RCC 7860 (cell line): ENCODE results near the gene ARHGEF28.

ENCODE experiments used
- DNase-seq: peaks from one replicate; pipeline ENCODE4 v3.0.0-alpha.2; 2015; ENCODE audit warnings: low spot score
- FAIRE-seq: peaks from 2 replicates; lab custom pipeline; 2012; peaks lifted over from hg19 to GRCh38; lab: Jason Lieb, UNC

The ARHGEF28 gene

DNA sequence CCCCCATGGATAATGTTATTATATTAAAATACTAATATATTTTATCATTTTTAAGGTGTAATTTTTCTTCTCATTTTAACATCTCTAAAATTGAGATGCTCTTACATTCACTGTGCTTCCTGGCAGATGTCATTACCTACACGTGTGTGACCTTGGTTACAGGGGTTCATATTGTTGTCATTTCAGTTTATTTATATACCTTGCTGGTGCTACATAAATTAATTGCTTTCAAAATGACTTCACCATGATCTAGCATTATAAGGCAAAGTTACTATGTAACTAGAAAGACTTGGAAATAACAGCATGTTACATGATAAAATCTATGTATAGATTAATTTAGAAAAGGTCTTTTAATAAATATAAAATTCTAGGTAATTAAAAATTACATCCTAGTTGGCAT is 60.9 kb downstream of the ARHGEF28 start:
- FAIRE-seq (no peak), DNase-seq (no peak)

GRCh38 chr5:73687357-73687756 is 61.4 kb downstream of the ARHGEF28 start:
- no peak for DNase-seq
- FAIRE-seq = no peak

DNA sequence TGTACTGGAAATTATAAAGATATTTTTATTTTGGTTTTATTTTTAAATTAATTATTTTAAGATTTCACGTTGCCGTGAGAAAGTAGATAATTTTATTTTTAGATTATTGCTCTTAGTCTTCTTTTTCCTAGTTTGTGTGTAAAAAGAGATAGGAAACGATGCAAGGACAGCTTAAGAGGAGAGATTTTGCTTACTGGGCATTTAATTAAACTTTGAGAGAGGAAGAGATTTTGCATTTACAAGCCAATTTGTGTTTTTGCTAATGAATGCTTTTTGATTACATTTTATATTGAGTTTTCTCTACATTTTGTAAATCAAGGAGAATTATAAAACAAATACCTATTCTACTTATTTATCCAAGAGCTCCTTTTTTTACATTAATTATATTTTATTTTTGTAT is 64.0 kb downstream of the ARHGEF28 start:
- DNase-seq (no peak), FAIRE-seq (no peak)

- FAIRE-seq (no peak), DNase-seq (no peak)
These were observed 65.5 kb downstream of the ARHGEF28 start for GRCh38 chr5:73691302-73692080.

DNA sequence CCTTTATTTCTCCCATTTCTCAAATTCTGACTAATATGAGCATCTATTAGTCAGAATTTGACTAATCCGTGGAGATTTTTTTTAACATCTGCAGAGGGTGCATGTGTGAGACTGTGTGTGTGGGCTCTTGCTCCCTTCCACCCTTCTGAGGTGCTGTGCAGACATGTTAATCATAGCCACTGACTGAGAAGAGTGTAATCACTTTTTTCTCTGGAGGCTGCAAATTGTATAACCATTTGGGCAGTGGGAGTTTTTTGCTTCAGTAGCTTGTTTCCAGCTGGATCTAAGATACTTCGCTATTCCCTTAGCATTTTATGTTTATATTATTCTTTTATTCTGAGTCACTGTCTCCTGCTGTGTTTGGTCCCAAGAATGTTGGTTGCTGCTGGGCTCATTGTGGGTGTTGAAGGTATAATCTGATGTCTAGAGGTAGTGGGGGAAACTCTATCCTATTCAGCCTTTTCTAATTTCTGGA is 66.2 kb downstream of the ARHGEF28 start:
- FAIRE-seq (no peak), DNase-seq (peak; percentile 27)

DNA sequence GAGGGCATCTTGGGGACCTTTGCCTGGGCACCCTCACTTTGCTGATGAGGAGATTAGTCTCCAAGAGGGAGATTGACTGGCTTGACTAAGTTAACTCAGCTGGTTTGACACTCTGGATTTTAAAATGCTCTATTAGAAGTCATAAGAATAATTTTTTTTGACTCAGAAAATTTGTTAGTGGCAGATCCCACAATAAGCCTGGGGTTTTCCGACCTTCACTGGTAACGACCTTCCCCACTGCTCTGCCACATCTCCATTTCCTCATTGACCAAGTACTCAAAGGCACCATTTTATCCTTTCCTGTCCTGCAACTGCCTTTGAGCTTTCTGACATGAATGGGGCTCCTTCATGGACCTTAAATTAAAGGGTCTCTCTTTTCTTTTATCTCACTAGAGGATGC is 67.0 kb downstream of the ARHGEF28 start:
- no peak for DNase-seq
- no peak for FAIRE-seq

- DNase-seq = no peak
- FAIRE-seq = no peak
These were observed 67.6 kb downstream of the ARHGEF28 start for GRCh38 chr5:73693573-73694061.

DNA sequence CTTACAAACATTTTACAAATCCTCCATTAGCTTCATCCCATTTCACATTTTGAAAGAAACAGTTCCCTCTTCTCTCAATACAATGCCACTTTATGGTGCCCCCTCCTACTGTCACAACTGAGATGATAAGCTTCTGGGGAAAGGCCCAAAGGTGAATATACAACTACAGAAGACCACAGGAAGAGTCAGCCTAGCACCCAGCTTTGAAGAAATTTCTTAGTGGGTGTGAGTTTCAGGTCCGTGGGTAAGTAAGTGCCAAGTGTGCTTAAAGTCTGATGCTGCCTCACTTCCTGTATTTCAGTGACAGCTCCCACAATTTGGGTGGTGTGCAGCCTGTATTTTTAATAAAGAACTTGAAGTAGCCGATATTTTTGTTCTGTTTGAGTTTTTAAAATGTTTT is 68.1 kb downstream of the ARHGEF28 start:
- DNase-seq = no peak
- FAIRE-seq = no peak

- FAIRE-seq = no peak
- DNase-seq = no peak
These were observed 72.0 kb downstream of the ARHGEF28 start for GRCh38 chr5:73698011-73698410.

DNA sequence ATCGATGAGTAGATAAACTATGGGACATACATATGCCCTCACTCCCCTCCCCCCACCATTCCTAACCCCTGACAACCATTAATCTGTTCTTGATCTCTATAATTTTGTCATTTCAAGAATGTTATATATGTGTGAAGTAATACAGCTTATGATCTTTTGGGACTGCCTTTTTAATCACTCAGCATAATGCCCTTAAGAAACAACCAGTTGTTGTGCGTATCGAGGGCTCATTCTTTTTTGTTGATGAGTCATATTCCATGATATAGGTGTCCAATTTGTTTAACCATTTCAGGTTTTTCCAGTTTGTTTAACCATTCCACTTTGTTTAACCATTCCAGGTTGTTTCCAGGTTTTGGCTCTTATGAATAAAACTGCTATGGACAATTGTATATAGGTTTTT is 75.6 kb downstream of the ARHGEF28 start:
- DNase-seq (no peak), FAIRE-seq (no peak)

DNA sequence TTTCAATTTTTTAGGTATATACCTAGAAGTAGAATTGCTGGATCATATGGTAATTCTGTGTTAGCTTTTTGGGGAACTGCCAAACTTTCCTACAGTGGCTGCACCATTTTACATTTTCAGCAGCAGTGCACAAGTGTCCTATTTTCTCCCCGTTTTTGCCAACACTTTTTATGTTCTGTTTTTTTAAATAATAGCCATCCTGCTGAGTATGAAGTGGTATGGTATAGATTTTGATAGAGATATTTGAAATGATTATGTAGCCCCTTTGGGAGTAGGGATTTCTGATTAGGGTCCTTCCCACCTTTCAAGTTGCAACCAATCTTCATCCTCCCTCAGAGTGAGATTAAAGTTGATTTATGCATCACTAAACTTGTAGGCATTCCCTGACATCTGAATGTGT is 76.5 kb downstream of the ARHGEF28 start:
- FAIRE-seq = no peak
- DNase-seq = no peak

DNA sequence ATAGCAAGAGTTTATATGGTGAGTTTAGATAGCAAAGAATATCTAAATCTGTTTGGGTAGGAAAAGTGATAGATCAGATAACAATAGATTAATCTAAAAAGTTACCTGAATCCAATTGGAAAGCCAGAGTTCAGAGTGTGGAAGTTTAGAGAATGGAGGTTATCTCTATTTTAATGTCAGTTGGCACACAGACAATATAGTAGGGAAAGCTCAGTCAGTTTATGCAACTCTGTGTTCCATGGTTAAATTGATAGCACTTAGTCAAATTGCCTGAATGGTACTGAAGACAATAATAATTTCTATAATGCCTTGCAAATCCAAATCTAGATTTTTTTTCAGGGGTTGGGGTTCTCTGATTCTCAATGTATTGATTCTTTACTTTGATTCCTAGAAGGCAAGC is 77.0 kb downstream of the ARHGEF28 start:
- FAIRE-seq (no peak), DNase-seq (no peak)

DNA sequence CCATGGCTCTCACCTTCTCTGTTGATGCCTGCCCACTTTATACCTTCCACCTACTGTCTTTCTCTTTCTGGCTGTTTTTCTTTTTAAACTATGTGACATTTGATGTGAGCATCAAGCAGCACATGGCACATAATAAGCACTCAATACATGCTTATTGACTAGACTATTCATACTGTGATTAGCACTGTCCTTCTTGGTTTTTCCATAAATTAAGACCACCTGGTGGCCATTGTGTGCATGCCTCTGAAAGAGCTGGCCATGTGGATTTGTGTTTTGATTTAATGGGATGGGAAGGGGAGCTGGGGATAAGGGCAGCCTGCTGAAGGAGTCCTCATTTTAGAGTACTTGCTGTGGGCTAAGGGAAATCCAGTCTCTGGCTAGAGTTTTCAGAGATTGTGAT is 79.4 kb downstream of the ARHGEF28 start:
- DNase-seq (no peak), FAIRE-seq (no peak)

- DNase-seq (no peak), FAIRE-seq (no peak)
These were observed 81.0 kb downstream of the ARHGEF28 start for GRCh38 chr5:73706963-73707362.

DNA sequence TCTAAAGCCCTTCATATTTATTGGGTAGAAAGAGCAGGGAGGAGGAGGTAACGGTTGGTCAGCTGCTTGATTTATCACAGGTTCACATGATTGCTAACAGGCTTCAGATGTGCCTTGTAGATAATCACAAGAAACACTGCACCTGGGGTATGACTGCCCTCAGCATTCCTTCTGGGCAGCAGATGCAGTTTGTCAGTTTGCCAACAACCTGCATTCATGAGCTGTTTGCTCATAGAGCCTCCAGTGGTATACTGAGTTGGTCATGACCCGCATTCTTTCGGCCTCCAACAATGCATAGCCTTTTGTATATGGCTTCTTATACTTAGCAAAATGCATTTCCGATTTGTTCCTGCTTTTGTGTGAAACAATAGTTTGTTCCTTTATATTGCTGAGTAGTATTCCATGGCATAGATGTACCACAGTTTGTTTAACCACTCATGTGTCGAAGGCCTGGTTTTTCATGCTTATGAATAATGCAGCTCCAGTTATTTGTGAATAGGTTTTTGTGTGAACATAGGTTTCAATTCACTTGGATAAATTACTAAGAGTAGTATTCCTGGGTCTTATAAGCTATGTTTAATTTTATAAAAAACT is 83.6 kb downstream of the ARHGEF28 start:
- no peak for FAIRE-seq
- peak; percentile 30 for DNase-seq

DNA sequence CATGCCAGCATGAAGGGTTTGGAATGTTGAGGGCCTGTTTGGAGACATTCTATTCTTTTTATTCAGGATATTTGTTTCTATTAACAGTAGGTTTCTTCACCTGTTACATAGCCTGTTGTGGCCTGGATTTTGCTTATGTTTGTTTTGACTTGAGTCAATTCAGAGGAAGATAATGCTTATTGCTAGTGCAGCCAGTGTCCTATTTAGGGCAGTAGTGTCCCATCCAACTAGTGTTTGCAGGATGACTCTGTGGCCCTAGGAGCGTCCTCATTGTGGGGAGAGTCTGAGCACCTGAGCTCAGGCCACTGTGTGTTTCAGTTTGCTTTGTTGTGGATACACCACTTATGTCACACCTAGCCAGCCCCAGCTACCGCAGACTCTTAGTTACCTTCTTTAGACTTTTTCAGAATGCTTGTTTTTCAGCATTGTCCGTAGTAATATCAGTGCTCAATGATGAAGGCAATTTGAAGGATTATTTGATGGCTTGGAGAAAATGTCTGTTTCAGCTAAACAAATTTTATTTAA is 90.3 kb downstream of the ARHGEF28 start:
- FAIRE-seq (no peak), DNase-seq (no peak)

DNA sequence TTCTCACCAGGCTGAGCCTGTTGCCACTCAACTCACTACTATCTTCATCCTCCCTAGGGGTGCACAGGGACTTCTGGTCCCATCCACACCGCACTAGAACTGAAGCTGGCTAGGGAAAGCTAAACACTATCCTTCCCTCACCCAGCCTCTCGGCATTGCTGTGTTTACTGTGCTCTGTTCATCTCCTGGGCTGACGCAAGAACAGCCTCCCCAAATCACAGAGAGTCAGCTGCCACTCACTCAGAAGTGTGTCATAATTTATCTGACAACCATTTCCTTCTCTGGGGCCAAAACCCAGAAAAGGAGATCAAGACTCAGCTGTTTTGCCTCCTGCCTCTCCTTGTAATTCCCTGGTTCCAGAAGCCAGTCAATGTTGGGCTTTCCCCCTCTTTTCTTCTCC is 92.8 kb downstream of the ARHGEF28 start:
- FAIRE-seq (no peak), DNase-seq (no peak)

DNA sequence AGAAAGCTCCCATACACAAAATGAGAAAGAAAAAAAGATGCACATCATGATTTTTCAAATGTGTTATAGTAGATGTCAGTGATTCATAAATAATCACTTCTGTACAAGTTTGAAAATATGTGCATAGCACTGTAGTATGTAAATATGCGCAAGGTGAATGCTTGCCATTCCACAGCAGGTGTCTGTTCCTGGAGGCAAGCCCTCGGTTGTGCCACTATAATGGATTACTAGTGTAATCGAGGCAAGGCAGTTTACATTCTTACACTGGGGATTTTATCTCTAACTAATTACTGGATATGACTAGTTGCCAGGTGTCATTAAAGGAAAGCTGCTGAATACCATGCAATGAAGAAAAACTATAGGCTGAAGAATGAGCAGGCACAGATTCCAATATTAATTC is 93.6 kb downstream of the ARHGEF28 start:
- DNase-seq = no peak
- FAIRE-seq = no peak

DNA sequence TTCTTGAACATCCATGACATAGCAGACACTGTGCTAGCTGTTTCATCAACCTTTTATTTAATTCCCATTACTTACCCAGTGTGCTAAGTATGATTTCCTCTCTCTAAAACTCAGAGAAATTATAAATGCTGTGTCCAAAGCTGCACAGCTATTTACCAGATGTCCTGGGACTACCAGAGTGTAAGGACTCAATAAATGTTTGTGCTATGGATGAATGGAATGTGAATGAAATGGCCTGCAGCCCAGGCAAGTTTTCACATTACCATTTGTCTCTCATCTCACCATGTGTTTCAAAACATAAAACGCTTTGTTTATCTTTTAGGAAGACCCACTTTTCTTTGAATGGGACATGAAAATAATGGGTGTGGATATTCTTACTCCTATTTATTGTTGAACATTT is 96.2 kb downstream of the ARHGEF28 start:
- FAIRE-seq = no peak
- no peak for DNase-seq

DNA sequence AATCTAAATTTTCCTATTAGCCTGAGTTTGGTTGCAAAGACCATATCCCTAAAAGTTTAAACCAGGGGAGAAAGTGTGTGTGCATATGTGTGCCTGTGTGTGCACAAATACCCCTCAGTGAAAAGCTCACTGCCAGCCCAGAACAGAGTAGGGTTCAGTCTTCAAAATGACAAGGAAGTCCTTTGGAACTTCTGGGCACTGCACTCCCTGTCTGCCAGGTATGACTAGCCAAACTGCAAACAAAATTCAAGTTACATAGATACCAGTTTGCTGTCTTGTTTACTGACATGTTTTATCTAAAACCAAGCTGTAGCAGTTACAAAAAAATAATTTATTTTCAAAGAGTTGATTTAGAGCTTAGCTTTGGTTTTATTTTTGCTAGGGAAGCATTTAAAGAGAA is 100.1 kb downstream of the ARHGEF28 start:
- DNase-seq (no peak), FAIRE-seq (no peak)

DNA sequence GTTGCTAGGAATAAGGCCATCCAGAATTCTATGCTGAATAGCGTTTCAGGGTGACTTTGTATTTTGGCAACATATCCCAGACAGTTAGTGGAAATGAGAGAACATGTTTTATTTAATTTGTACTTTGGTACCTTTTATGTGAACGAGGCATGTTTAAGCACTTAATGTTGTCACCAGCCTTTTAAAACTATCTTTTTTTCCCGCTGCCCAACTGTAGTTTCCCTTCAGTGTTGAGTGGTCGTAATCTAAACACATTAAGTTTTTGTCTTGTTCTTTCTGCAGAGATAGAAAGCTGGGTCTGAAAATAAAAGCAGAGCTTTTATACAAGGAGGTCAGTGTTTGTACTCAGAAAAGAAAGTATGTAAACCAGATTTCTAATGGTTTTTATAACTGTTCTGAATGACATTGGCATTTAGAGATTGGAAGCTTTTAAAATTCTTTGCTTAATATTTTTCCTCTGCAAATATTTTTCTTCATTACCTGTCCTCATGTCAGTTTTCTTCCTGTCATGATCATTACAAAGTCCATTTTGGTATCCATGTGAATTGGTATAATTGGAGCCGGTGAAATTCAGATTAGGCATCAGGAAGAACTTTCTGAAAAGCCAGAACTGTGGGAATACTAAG is 100.7 kb downstream of the ARHGEF28 start:
- FAIRE-seq = no peak

DNA sequence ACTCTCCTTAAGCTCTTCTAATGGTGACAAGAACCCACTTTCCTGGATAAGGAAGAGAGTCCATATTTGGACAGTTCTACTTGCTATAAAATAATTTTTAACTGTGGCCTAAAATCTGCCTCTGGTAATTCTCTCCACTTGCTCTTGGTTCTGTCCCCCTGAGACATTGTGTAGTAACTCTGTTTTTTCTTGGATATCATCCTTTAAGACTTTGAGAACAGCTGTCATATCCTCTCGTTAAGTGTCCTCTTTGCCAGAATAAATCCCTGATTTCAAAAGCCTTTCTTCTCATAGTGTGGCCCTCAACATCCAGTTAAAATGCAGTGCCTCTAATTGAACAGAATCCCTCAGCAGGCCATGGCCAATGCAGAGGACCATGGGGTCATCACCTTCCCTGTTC is 101.5 kb downstream of the ARHGEF28 start:
- DNase-seq (no peak), FAIRE-seq (no peak)

More for the DNA sequence above, 100.7 kb downstream of the ARHGEF28 start:
- no peak for DNase-seq
